Measurements from ENCODE around the gene ZNF521.

ZNF521 gene

DNA sequence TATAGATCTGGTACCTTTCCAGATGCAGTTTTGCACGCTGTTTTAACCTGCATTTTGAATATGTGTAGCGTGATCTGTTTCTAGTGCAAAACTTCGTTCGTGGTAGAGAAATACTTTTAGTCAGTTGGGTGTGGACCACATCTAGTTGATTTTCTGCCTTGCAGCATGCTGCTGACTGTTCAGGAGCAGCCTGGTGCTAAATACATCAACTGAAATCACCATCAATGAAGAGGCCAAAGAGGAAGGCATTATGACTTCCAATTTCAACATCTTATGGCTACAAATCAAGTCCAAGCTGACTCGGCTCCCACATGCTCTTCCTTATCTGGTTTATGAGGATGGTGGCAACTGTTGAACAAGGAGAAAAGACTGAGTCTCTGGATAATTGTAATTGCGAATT is 298.5 kb downstream of the ZNF521 start:
- H4K8ac ChIP-seq (ENCODE audit: low read depth, low read length), result no peak overlapping the region
- H3K79me1 ChIP-seq (ENCODE audit: low read depth, low read length), result no peaks in the 10 kb centered on the region
- no peak overlapping the region for H3K23ac ChIP-seq (ENCODE audit: low read depth, low read length, poor library complexity)
- H2BK5ac ChIP-seq (ENCODE audit: low read length), result no peak overlapping the region
- H3K9me3 ChIP-seq (replicated peaks in 1 of 2; ENCODE audit: control insufficient read depth in 2 of 2, insufficient read depth in 1 of 2, low read depth in 1 of 2, low read length in 2 of 2), result no peaks in the 10 kb centered on the region
- H3K4me3 ChIP-seq (ENCODE audit: low read length in 2 of 2), result no peak overlapping the region
- no peaks in the 10 kb centered on the region for H3K36me3 ChIP-seq (replicated peaks in 1 of 2; ENCODE audit: control insufficient read depth in 2 of 2, insufficient read depth in 2 of 2, low read length in 2 of 2)
- H3K4ac ChIP-seq (ENCODE audit: low read length), result no peak overlapping the region
- no peak overlapping the region for H3K18ac ChIP-seq (ENCODE audit: low read length)
- no peak overlapping the region for H3K27ac ChIP-seq (replicated peaks; ENCODE audit: low read length)
- H3K4me2 ChIP-seq (ENCODE audit: insufficient read depth, low read length, poor library complexity, severe bottlenecking), result no peak overlapping the region
- no peak overlapping the region for H2BK120ac ChIP-seq (ENCODE audit: low read depth, low read length)
- no peak for DNase-seq (ENCODE audit: low spot score)
- no peak overlapping the region for H3K14ac ChIP-seq (ENCODE audit: low read length)
- no CpG with 5 or more reads among the region's 6 CpGs for WGBS, 2 donors (ENCODE audit: extremely low coverage in 2 of 2, insufficient read length in 2 of 2, insufficient replicate concordance in 1 of 2)
- no peak overlapping the region for H4K91ac ChIP-seq (ENCODE audit: low read depth, low read length, poor library complexity)
- H2AFZ ChIP-seq (ENCODE audit: low read length), result no peak overlapping the region
- peaks cover 0 to 3% of the 10 kb centered on the region in 2 donors for H3K4me1 ChIP-seq (ENCODE audit: control insufficient read depth in 2 of 2, insufficient read depth in 1 of 2, low read depth in 1 of 2, low read length in 2 of 2)
- H2BK15ac ChIP-seq (ENCODE audit: low read length), result no peak overlapping the region
- H2BK12ac ChIP-seq (ENCODE audit: low read length), result no peak overlapping the region
- H2AK5ac ChIP-seq (ENCODE audit: low read depth, low read length), result no peak overlapping the region
- H3K9ac ChIP-seq (ENCODE audit: low read depth, low read length, poor library complexity), result no peak overlapping the region
- H3K27me3 ChIP-seq (ENCODE audit: control insufficient read depth in 3 of 3, insufficient read depth in 3 of 3, low read depth in 1 of 3, low read length in 3 of 3), result no peaks in the 10 kb centered on the region

DNA sequence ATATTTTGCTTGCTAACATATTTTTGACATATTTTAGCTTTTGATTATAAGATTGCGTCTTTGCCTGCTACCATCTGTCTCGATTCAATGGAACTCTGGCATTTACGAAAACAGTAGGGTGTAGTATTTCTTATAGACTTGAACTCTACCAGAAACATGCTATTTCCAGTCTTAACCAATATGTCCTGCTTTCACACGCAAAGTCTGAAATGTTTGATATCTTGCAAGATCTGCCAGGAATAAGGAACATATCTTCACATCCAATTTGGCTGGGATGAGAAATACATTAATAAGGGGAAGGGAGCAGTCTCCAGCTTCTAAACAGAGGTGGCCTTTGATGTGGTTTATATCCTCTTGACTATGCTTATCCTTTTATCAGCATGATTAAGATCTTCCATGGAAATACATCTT is 299.4 kb downstream of the ZNF521 start:
- Histone ChIP-seq H3K4me2 (ENCODE audit: insufficient read depth, low read length, poor library complexity, severe bottlenecking) (no peak overlapping the region), H3K9me3 (replicated peaks in 1 of 2; ENCODE audit: control insufficient read depth in 2 of 2, insufficient read depth in 1 of 2, low read depth in 1 of 2, low read length in 2 of 2) (no peaks in the 10 kb centered on the region), H4K91ac (ENCODE audit: low read depth, low read length, poor library complexity) (no peak overlapping the region), H3K9ac (ENCODE audit: low read depth, low read length, poor library complexity) (no peak overlapping the region), H3K4me3 (ENCODE audit: low read length in 2 of 2) (no peak overlapping the region), H2BK120ac (ENCODE audit: low read depth, low read length) (no peak overlapping the region), H3K14ac (ENCODE audit: low read length) (no peak overlapping the region), H3K4me1 (ENCODE audit: control insufficient read depth in 2 of 2, insufficient read depth in 1 of 2, low read depth in 1 of 2, low read length in 2 of 2) (peaks cover 0 to 3% of the 10 kb centered on the region in 2 donors), H2BK15ac (ENCODE audit: low read length) (no peak overlapping the region), H2BK12ac (ENCODE audit: low read length) (no peak overlapping the region), H3K36me3 (replicated peaks in 1 of 2; ENCODE audit: control insufficient read depth in 2 of 2, insufficient read depth in 2 of 2, low read length in 2 of 2) (no peaks in the 10 kb centered on the region), H2AK5ac (ENCODE audit: low read depth, low read length) (no peak overlapping the region), H2AFZ (ENCODE audit: low read length) (no peak overlapping the region), H3K4ac (ENCODE audit: low read length) (no peak overlapping the region), H3K27ac (replicated peaks; ENCODE audit: low read length) (no peak overlapping the region), H3K27me3 (ENCODE audit: control insufficient read depth in 3 of 3, insufficient read depth in 3 of 3, low read depth in 1 of 3, low read length in 3 of 3) (no peaks in the 10 kb centered on the region), H3K18ac (ENCODE audit: low read length) (no peak overlapping the region), H2BK5ac (ENCODE audit: low read length) (no peak overlapping the region), H4K8ac (ENCODE audit: low read depth, low read length) (no peak overlapping the region), H3K79me1 (ENCODE audit: low read depth, low read length) (no peaks in the 10 kb centered on the region), H3K23ac (ENCODE audit: low read depth, low read length, poor library complexity) (no peak overlapping the region)
- no peak for DNase-seq (ENCODE audit: low spot score)
- no CpG with 5 or more reads among the region's 4 CpGs for WGBS, 2 donors (ENCODE audit: extremely low coverage in 2 of 2, insufficient read length in 2 of 2, insufficient replicate concordance in 1 of 2)

- DNase-seq (ENCODE audit: low spot score), result no peak
- peaks cover 0 to 3% of the 10 kb centered on the region in 2 donors for H3K4me1 ChIP-seq (ENCODE audit: control insufficient read depth in 2 of 2, insufficient read depth in 1 of 2, low read depth in 1 of 2, low read length in 2 of 2)
- H2BK15ac ChIP-seq (ENCODE audit: low read length), result no peak overlapping the region
- H2BK12ac ChIP-seq (ENCODE audit: low read length), result no peak overlapping the region
- no peak overlapping the region for H2AK5ac ChIP-seq (ENCODE audit: low read depth, low read length)
- H3K23ac ChIP-seq (ENCODE audit: low read depth, low read length, poor library complexity), result no peak overlapping the region
- no peak overlapping the region for H3K4ac ChIP-seq (ENCODE audit: low read length)
- no peaks in the 10 kb centered on the region for H3K9me3 ChIP-seq (replicated peaks in 1 of 2; ENCODE audit: control insufficient read depth in 2 of 2, insufficient read depth in 1 of 2, low read depth in 1 of 2, low read length in 2 of 2)
- no peak overlapping the region for H4K8ac ChIP-seq (ENCODE audit: low read depth, low read length)
- no peak overlapping the region for H3K4me2 ChIP-seq (ENCODE audit: insufficient read depth, low read length, poor library complexity, severe bottlenecking)
- no CpG with 5 or more reads among the region's 6 CpGs for WGBS, 2 donors (ENCODE audit: extremely low coverage in 2 of 2, insufficient read length in 2 of 2, insufficient replicate concordance in 1 of 2)
- H3K27me3 ChIP-seq (ENCODE audit: control insufficient read depth in 3 of 3, insufficient read depth in 3 of 3, low read depth in 1 of 3, low read length in 3 of 3), result no peaks in the 10 kb centered on the region
- H3K14ac ChIP-seq (ENCODE audit: low read length), result peak overlapping the region; percentile 42
- H3K79me1 ChIP-seq (ENCODE audit: low read depth, low read length), result no peaks in the 10 kb centered on the region
- no peak overlapping the region for H3K18ac ChIP-seq (ENCODE audit: low read length)
- no peak overlapping the region for H3K9ac ChIP-seq (ENCODE audit: low read depth, low read length, poor library complexity)
- no peak overlapping the region for H3K4me3 ChIP-seq (ENCODE audit: low read length in 2 of 2)
- no peak overlapping the region for H2AFZ ChIP-seq (ENCODE audit: low read length)
- H2BK5ac ChIP-seq (ENCODE audit: low read length), result no peak overlapping the region
- peak overlapping the region; percentile 25 for H3K27ac ChIP-seq (replicated peaks; ENCODE audit: low read length)
- peak overlapping the region; percentile 34 for H4K91ac ChIP-seq (ENCODE audit: low read depth, low read length, poor library complexity)
- no peak overlapping the region for H2BK120ac ChIP-seq (ENCODE audit: low read depth, low read length)
- no peaks in the 10 kb centered on the region for H3K36me3 ChIP-seq (replicated peaks in 1 of 2; ENCODE audit: control insufficient read depth in 2 of 2, insufficient read depth in 2 of 2, low read length in 2 of 2)
Measured at GRCh38 chr18:25050605-25051004, 301.4 kb downstream of the ZNF521 start.

- no peak overlapping the region for H3K4me3 ChIP-seq (ENCODE audit: low read length in 2 of 2)
- no peak overlapping the region for H3K23ac ChIP-seq (ENCODE audit: low read depth, low read length, poor library complexity)
- peaks cover 0 to 2% (median 0%) of the 10 kb centered on the region in 3 experiments for H3K27me3 ChIP-seq (ENCODE audit: control insufficient read depth in 3 of 3, insufficient read depth in 3 of 3, low read depth in 1 of 3, low read length in 3 of 3)
- H3K79me1 ChIP-seq (ENCODE audit: low read depth, low read length), result no peaks in the 10 kb centered on the region
- no peak overlapping the region for H3K4ac ChIP-seq (ENCODE audit: low read length)
- no peak overlapping the region for H2BK5ac ChIP-seq (ENCODE audit: low read length)
- no peak overlapping the region for H3K4me2 ChIP-seq (ENCODE audit: insufficient read depth, low read length, poor library complexity, severe bottlenecking)
- no peaks in the 10 kb centered on the region for H3K9me3 ChIP-seq (replicated peaks in 1 of 2; ENCODE audit: control insufficient read depth in 2 of 2, insufficient read depth in 1 of 2, low read depth in 1 of 2, low read length in 2 of 2)
- H4K8ac ChIP-seq (ENCODE audit: low read depth, low read length), result no peak overlapping the region
- H3K36me3 ChIP-seq (replicated peaks in 1 of 2; ENCODE audit: control insufficient read depth in 2 of 2, insufficient read depth in 2 of 2, low read length in 2 of 2), result no peaks in the 10 kb centered on the region
- H2BK15ac ChIP-seq (ENCODE audit: low read length), result no peak overlapping the region
- no peak overlapping the region for H2AFZ ChIP-seq (ENCODE audit: low read length)
- H2BK120ac ChIP-seq (ENCODE audit: low read depth, low read length), result no peak overlapping the region
- no peak overlapping the region for H3K18ac ChIP-seq (ENCODE audit: low read length)
- no peak overlapping the region for H3K14ac ChIP-seq (ENCODE audit: low read length)
- H3K9ac ChIP-seq (ENCODE audit: low read depth, low read length, poor library complexity), result no peak overlapping the region
- no peak overlapping the region for H2AK5ac ChIP-seq (ENCODE audit: low read depth, low read length)
- H2BK12ac ChIP-seq (ENCODE audit: low read length), result no peak overlapping the region
- no peak for DNase-seq (ENCODE audit: low spot score)
- H4K91ac ChIP-seq (ENCODE audit: low read depth, low read length, poor library complexity), result no peak overlapping the region
- no peak overlapping the region for H3K27ac ChIP-seq (replicated peaks; ENCODE audit: low read length)
- WGBS, 2 donors (ENCODE audit: extremely low coverage in 2 of 2, insufficient read length in 2 of 2, insufficient replicate concordance in 1 of 2), result no CpG with 5 or more reads among the region's 9 CpGs
- peaks cover 8 to 15% of the 10 kb centered on the region in 2 donors for H3K4me1 ChIP-seq (ENCODE audit: control insufficient read depth in 2 of 2, insufficient read depth in 1 of 2, low read depth in 1 of 2, low read length in 2 of 2)
Measured at GRCh38 chr18:25047983-25048382, 304.0 kb downstream of the ZNF521 start.
